ENCODE data around the gene PRDM11.

The PRDM11 gene

DNA sequence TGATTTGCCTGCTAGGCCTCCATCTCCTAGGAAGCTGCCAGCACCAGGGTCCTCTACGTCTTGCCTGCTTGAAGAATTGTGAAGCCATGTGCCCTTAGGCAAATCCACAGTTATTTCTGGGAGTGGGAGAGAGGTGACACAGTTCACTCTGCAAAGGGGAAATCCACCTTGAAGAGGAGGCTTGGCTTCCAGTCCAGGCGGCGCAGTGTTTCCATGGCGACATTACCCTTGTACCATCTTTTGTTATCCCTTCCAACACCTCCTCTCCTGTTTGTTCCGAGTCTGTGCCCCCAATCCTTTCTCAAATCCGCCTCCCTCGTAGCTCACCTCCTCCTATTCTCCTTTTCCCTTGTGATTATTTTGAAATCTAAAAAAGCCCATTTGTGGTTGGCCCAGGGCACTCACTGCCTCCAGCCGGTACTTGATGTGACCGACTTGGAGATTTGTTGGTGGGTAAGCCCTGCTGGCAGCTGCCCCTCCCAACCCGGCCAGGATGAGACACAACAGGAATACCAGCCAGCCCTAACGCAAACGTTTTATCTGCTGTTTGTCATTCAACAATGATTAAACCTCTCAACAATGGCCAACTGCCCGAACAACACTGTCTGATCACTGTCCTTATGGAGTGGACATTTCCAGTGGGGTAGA is 121.3 kb downstream of the PRDM11 start:
- DNase-seq = no peak

DNA sequence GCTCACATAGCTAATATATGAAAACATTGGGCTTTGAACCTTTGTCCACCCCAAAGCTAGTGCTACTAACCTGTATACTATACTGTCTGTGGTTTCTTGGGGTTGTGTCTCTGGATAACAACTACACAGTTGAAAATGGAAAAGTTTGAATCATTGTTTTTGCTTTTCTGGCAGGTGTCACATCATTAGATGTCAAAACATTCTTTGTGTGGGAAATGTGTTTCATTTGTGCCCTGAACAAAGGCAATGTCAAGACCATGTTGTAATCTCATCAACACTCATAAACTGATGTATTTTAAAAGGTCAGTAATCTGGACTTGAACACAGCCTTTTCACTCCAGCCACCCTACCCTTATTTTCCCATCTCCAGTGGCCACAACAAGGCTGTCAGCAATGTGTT is 123.2 kb downstream of the PRDM11 start:
- no peak for DNase-seq

DNA sequence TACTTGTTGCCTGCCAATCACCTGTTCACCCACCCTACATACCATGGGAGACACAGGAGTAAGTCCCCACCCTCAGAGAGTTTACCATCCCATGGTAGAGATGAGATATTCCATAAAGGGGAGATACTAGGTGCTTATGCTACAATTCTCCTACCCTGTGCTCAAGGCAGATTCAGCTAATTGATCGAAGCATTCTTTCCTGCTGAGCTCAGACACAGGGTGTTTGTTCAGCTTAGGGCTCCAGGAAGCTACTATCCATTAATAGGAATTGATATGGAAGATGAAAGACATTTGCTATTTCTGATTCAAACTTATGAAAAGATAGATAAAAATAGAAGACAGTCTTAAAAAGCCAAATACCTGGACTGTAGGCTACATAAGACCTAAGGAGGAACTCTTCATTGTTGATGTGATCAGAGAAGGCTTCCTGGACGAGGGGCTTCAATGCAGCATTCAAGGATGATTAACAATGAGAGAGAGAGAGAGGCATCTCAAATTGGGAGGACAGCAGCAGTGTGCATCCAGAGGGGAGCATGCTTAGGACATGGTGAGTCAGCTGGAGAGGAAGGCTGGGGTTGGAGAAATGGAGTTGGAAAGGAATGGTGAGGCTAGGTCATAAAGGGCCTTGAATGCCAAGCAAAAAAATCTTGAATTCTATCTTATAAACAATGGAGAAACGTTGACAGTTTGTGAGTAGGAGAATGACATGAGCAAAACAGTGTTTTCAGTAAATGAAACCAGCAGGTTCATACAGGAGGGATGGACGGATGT is 124.7 kb downstream of the PRDM11 start:
- DNase-seq = no peak

DNA sequence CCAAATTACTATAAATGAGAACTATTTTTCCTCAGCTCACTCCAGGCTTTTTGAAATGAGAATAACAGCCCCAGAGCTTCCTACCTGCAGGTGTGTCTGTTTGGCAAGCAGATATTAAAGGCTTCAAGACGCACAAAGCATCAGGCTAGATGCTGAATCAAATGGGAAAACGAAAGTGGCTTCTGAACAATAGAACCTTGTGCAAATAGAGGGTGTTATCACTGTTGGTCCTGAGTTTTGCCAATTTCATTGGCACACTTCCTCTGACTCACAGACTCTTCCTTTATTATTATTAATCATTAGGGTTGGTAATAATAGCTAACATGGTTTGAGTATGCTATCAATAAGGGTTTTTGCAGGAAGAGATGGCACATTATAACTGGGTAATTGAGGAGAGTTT is 126.3 kb downstream of the PRDM11 start:
- no peak for DNase-seq

DNA sequence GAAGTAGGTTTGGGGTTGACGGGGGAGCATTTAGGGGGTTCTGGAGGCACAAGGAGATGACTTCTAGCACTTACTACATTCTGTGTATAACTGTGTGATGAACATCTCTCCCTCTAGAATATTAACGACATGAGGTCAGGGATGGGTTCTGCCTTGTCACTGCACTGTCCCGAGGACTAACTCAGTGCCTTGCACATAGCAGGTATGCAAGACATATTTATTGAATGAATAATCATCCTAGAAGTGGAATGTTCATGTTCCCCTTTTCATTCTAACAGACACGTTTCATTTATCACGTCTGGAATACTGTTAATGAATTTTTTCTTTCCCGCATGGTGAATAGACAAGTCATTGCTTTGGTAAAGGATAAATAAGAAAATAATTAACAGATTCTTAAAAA is 127.1 kb downstream of the PRDM11 start:
- DNase-seq = no peak

DNA sequence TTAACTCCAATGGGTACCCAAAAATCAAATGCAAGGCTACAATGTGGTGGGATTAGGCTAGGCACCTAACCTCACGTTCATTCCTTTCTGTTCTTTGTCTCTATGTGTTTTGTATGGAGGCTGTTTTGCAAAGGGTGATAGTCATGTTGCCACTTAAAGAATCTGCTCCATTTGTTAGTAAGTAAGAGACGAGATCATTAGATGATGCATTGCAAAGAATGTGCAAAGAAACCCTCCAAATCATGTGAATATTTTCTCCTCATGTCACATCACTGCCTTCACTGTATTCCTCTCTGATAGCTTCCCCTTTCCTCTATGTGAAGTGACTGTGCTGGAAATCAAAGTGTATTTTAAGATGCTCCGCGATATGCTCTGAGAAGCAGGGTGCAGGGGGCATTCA is 127.8 kb downstream of the PRDM11 start:
- no peak for DNase-seq

DNA sequence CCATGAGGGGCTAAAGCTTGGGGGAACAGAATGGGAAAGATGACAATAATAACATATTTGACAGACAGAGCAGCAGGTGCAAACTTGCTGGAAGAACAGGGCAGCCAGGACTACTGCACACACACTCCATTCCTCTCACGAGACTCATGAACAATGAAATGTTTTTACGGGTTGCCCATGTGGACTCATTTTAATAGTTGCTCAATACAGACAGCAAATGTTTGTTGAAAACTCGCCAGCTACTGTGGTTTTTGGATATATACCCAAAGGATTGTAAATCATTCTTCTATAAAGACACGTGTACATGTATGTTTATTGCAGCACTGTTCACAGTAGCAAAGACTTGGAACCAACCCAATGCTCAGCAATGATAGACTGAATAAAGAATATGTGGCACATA is 129.4 kb downstream of the PRDM11 start:
- no peak for DNase-seq

DNA sequence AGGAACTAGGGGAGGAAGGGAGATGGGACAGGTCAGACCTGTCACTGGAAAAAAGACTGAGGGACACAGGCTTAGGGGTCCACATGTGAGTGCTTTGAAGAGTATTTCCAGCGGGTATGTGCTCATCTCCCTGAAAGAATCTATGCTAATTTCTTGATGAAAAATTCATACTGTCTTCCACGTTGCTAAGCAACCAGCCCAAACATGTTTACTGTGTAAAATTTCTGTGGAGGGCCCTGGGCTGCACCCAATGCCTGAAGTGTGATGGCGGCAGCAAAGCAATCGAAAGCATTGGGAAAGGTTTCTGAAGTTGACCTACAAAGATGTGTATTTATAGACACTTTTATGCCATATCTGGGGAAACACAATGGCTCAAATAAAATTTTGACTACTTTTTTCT is 132.3 kb downstream of the PRDM11 start:
- DNase-seq = no peak

DNA sequence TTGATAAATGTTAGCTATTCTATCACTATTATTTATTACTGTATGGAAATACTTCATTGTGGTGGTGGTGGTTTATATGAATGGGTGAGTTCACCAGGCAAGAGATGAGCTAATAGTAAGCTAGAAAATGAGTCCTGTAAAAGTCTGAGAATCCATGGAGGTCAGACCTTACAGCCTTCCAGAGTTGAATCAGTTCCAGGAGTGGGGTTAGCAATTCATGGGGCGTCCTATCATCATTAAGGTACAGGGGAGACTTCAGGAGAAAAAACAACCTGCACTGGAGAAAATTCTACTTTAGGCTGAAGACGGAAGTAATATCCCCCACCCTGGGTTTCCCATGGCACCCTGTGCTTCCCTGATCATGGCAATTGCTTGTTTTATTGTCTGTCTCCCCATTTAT is 133.2 kb downstream of the PRDM11 start:
- no peak for DNase-seq

DNA sequence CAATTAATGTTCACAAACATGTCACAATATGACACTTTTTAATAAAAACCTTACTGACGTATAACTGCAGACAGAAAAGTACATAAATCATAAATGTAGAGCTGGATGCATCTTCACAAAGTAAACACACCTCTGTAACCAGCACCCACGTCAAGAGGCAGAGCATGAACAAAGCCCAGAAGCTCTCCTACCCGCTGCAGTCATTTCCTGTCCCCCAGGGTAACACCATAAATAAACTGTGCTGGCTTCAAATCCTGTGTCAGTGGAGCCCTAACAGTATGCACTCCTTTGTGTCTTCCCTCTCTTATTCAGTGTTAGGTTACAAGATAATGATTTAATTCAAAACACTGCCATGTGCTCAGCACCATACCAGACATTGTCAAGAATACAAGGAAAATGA is 134.0 kb downstream of the PRDM11 start:
- DNase-seq = no peak

DNA sequence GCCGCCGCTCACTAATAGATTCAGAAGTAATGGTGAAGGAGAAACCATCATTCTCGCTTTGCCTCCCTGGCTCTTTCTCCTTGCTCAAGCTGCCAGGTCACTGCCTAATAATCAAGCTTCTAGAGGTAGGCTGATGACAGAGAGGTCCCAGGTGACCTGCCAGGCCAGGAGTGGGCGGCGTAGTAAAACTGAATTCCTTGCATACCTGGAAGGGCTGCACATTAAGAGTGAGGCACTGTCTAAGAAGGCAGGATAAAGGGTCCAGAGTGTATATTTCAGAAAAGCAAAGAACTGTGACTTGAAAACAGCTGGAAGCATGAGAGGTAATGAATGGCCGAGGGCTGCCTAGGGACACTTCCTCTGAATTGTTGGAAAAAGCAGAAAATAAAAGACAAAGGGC is 135.6 kb downstream of the PRDM11 start:
- no peak for DNase-seq
